Nephron (organoid): ENCODE data around the gene SYNDIG1.

Experiments used
- H3K27ac Mint-ChIP-seq, 3 experiments: 2 replicates each; pipeline ENCODE4 v1.8.0; 2020; ENCODE audit warnings: mixed read lengths in 3 of 3, mild to moderate bottlenecking in 2 of 3, moderate library complexity in 1 of 3
- H3K27me3 Mint-ChIP-seq: 2 replicates; pipeline ENCODE4 v1.8.0; 2021; ENCODE audit warnings: low read depth, mild to moderate bottlenecking, moderate library complexity, mixed read lengths
- H3K36me3 Mint-ChIP-seq: 2 replicates; pipeline ENCODE4 v1.8.0; 2020; ENCODE audit warnings: low read depth, mixed read lengths
- H3K4me1 Mint-ChIP-seq: 2 replicates; pipeline ENCODE4 v1.8.0; 2020; ENCODE audit warnings: mixed read lengths
- H3K4me3 Mint-ChIP-seq, 3 experiments: 2 replicates each; pipeline ENCODE4 v1.8.0; 2020; ENCODE audit warnings: mild to moderate bottlenecking in 3 of 3, mixed read lengths in 3 of 3, moderate library complexity in 2 of 3
- H3K9me3 Mint-ChIP-seq: 2 replicates; pipeline ENCODE4 v1.8.0; 2020; ENCODE audit warnings: mixed read lengths
- CTCF ChIP-seq, 3 experiments: fragments of 200-600 bp; sonication (generic); IDR thresholded peaks; one replicate each; pipeline ENCODE4 v1.5.0; 2021; ENCODE audit warnings: antibody characterized with exemption in 3 of 3; ENCODE audit not compliant: unreplicated experiment in 3 of 3

SYNDIG1 gene

GRCh38 chr20:24700166-24700860, 230.9 kb downstream of the SYNDIG1 start:
- H3K36me3 Mint-ChIP-seq, result no peaks in the 10 kb centered on the region

GRCh38 chr20:24701027-24701426, 231.6 kb downstream of the SYNDIG1 start:
- Mint-ChIP-seq H3K27me3 (peaks cover 16% of the 10 kb centered on the region), H3K4me3 (no peak overlapping the region), H3K27ac (no peak overlapping the region), H3K36me3 (no peaks in the 10 kb centered on the region), H3K4me1 (no peaks in the 10 kb centered on the region), H3K9me3 (no peaks in the 10 kb centered on the region)
- TF ChIP-seq CTCF (IDR thresholded peaks at IDR 0.05; ENCODE audit: unreplicated experiment in 3 of 3), result no peak

More at GRCh38 chr20:24700166-24700860, 230.9 kb downstream of the SYNDIG1 start:
- no peaks in the 10 kb centered on the region for H3K9me3 Mint-ChIP-seq
- H3K4me1 Mint-ChIP-seq, result peaks cover 2% of the 10 kb centered on the region
- TF ChIP-seq CTCF (IDR thresholded peaks at IDR 0.05; ENCODE audit: unreplicated experiment in 3 of 3), result no peak
- peaks cover 21% of the 10 kb centered on the region for H3K27me3 Mint-ChIP-seq
- H3K27ac Mint-ChIP-seq, result no peak overlapping the region
- H3K4me3 Mint-ChIP-seq, result no peak overlapping the region

- Mint-ChIP-seq H3K9me3 (no peaks in the 10 kb centered on the region), H3K4me1 (no peaks in the 10 kb centered on the region), H3K36me3 (no peaks in the 10 kb centered on the region), H3K4me3 (no peak overlapping the region), H3K27ac (no peak overlapping the region), H3K27me3 (peaks cover 12% of the 10 kb centered on the region)
- TF ChIP-seq CTCF (IDR thresholded peaks at IDR 0.05; ENCODE audit: unreplicated experiment in 3 of 3), result no peak
These were observed 232.2 kb downstream of the SYNDIG1 start for GRCh38 chr20:24701668-24702067.

GRCh38 chr20:24702501-24703283, 233.3 kb downstream of the SYNDIG1 start:
- H3K27ac Mint-ChIP-seq, result no peak overlapping the region
- H3K27me3 Mint-ChIP-seq, result peaks cover 12% of the 10 kb centered on the region
- TF ChIP-seq CTCF (IDR thresholded peaks at IDR 0.05; ENCODE audit: unreplicated experiment in 3 of 3), result no peak
- no peaks in the 10 kb centered on the region for H3K4me1 Mint-ChIP-seq
- H3K36me3 Mint-ChIP-seq, result no peaks in the 10 kb centered on the region
- H3K9me3 Mint-ChIP-seq, result no peaks in the 10 kb centered on the region
- H3K4me3 Mint-ChIP-seq, result no peak overlapping the region

- H3K27me3 Mint-ChIP-seq, result peaks cover 15% of the 10 kb centered on the region
- no peaks in the 10 kb centered on the region for H3K9me3 Mint-ChIP-seq
- no peak overlapping the region for H3K4me3 Mint-ChIP-seq
- peaks cover 3% of the 10 kb centered on the region for H3K4me1 Mint-ChIP-seq
- H3K36me3 Mint-ChIP-seq, result no peaks in the 10 kb centered on the region
- no peak overlapping the region for H3K27ac Mint-ChIP-seq
- no peak for TF ChIP-seq CTCF (IDR thresholded peaks at IDR 0.05; ENCODE audit: unreplicated experiment in 3 of 3)
These were observed 233.8 kb downstream of the SYNDIG1 start for GRCh38 chr20:24703284-24703610.
